Measurements from ENCODE around the gene PTPRG. TPM values are rescaled to one million over a fixed set of nuclear protein-coding genes. Genes with fewer than 3 reads are reported as not detected.

Gene PTPRG
- total and polyA plus RNA-seq, 2 experiments from 2014 or later: 11.5 to 39.6 TPM

GRCh38 chr3:62265528-62265927 is 704.2 kb downstream of the PTPRG start:
- Histone ChIP-seq H3K4me3 (no peak overlapping the region), H3K36me3 (ENCODE audit: low read depth) (no peaks in the 10 kb centered on the region; the same call in 1 of the 2 replicates), H3K9me2 (ENCODE audit: insufficient read depth) (no peaks in the 10 kb centered on the region), H3K4me1 (ENCODE audit: insufficient read depth) (no peaks in the 10 kb centered on the region), H3K9me3 (ENCODE audit: low read depth) (no peaks in the 10 kb centered on the region), H3K4me2 (ENCODE audit: unreplicated experiment) (no peak overlapping the region), H4K20me1 (ENCODE audit: insufficient read depth) (no peaks in the 10 kb centered on the region), H3K79me2 (ENCODE audit: insufficient read depth) (no peaks in the 10 kb centered on the region), H3K27ac (no peak overlapping the region), H3K27me3 (replicated peaks; ENCODE audit: insufficient read depth) (no peaks in the 10 kb centered on the region), H3F3A (ENCODE audit: insufficient read depth) (no peaks in the 10 kb centered on the region), H3K9ac (no peak overlapping the region), H2AFZ (no peak overlapping the region)
- in situ Hi-C loops (cut with MboI): no loop called here
- WGBS, 2 experiments (ENCODE audit: low coverage in 1 of 2, low lambda C conversion rate in 2 of 2, missing lambda C conversion rate in 2 of 2): 56 to 57% methylated on average over 1 of the region's 1 CpG
- TF ChIP-seq EZH2 (IDR thresholded peaks at IDR 0.05; ENCODE audit: insufficient read depth, poor library complexity, severe bottlenecking): no peak
- no peak for TF ChIP-seq EZH2phosphoT487 (IDR thresholded peaks at IDR 0.05; ENCODE audit: insufficient read depth, low read depth)
- DNase-seq: no peak

- Histone ChIP-seq H3K36me3 (ENCODE audit: low read depth) (no peaks in the 10 kb centered on the region; the same call in 1 of the 2 replicates), H4K20me1 (ENCODE audit: insufficient read depth) (no peaks in the 10 kb centered on the region), H3K27me3 (replicated peaks; ENCODE audit: insufficient read depth) (no peaks in the 10 kb centered on the region), H3K4me2 (ENCODE audit: unreplicated experiment) (no peak overlapping the region), H3K9ac (no peak overlapping the region), H3K4me3 (no peak overlapping the region), H3F3A (ENCODE audit: insufficient read depth) (no peaks in the 10 kb centered on the region), H3K9me2 (ENCODE audit: insufficient read depth) (no peaks in the 10 kb centered on the region), H2AFZ (no peak overlapping the region), H3K27ac (no peak overlapping the region), H3K4me1 (ENCODE audit: insufficient read depth) (no peaks in the 10 kb centered on the region), H3K9me3 (ENCODE audit: low read depth) (no peaks in the 10 kb centered on the region), H3K79me2 (ENCODE audit: insufficient read depth) (no peaks in the 10 kb centered on the region)
- TF ChIP-seq EZH2 (IDR thresholded peaks at IDR 0.05; ENCODE audit: insufficient read depth, poor library complexity, severe bottlenecking): no peak
- no peak for TF ChIP-seq EZH2phosphoT487 (IDR thresholded peaks at IDR 0.05; ENCODE audit: insufficient read depth, low read depth)
- in situ Hi-C loops (cut with MboI): no loop called here
- DNase-seq: no peak
Observed at GRCh38 chr3:62266668-62267283, 705.4 kb downstream of the PTPRG start.

GRCh38 chr3:62276658-62277180 is 715.3 kb downstream of the PTPRG start:
- Histone ChIP-seq H3K9ac (no peak overlapping the region), H3K4me3 (no peak overlapping the region), H3K27me3 (replicated peaks; ENCODE audit: insufficient read depth) (no peaks in the 10 kb centered on the region), H3K4me1 (ENCODE audit: insufficient read depth) (no peaks in the 10 kb centered on the region), H2AFZ (no peak overlapping the region), H3K36me3 (ENCODE audit: low read depth) (0 out of 2 replicates have a peak, but pooled peaks cover 4% of the 10 kb centered on the region), H3F3A (ENCODE audit: insufficient read depth) (no peaks in the 10 kb centered on the region), H3K27ac (no peak overlapping the region), H3K79me2 (ENCODE audit: insufficient read depth) (no peaks in the 10 kb centered on the region), H4K20me1 (ENCODE audit: insufficient read depth) (no peaks in the 10 kb centered on the region), H3K9me2 (ENCODE audit: insufficient read depth) (no peaks in the 10 kb centered on the region), H3K4me2 (ENCODE audit: unreplicated experiment) (no peak overlapping the region), H3K9me3 (ENCODE audit: low read depth) (no peaks in the 10 kb centered on the region)
- 61 to 66% methylated on average over 2 of the region's 2 CpGs for WGBS, 2 experiments (ENCODE audit: low coverage in 1 of 2, low lambda C conversion rate in 2 of 2, missing lambda C conversion rate in 2 of 2)
- no peak for DNase-seq
- in situ Hi-C loops (cut with MboI): no loop called here
- no peak for TF ChIP-seq EZH2 (IDR thresholded peaks at IDR 0.05; ENCODE audit: insufficient read depth, poor library complexity, severe bottlenecking)
- no peak for TF ChIP-seq EZH2phosphoT487 (IDR thresholded peaks at IDR 0.05; ENCODE audit: insufficient read depth, low read depth)

- no peaks in the 10 kb centered on the region for H3K4me1 ChIP-seq (ENCODE audit: insufficient read depth)
- no peak for DNase-seq
- H2AFZ ChIP-seq: no peak overlapping the region
- H3K27ac ChIP-seq: no peak overlapping the region
- no peaks in the 10 kb centered on the region for H3F3A ChIP-seq (ENCODE audit: insufficient read depth)
- H3K27me3 ChIP-seq (replicated peaks; ENCODE audit: insufficient read depth): no peaks in the 10 kb centered on the region
- H3K9me2 ChIP-seq (ENCODE audit: insufficient read depth): no peaks in the 10 kb centered on the region
- H4K20me1 ChIP-seq (ENCODE audit: insufficient read depth): no peaks in the 10 kb centered on the region
- no peak for TF ChIP-seq EZH2phosphoT487 (IDR thresholded peaks at IDR 0.05; ENCODE audit: insufficient read depth, low read depth)
- TF ChIP-seq EZH2 (IDR thresholded peaks at IDR 0.05; ENCODE audit: insufficient read depth, poor library complexity, severe bottlenecking): no peak
- H3K4me2 ChIP-seq (ENCODE audit: unreplicated experiment): no peak overlapping the region
- H3K9me3 ChIP-seq (ENCODE audit: low read depth): no peaks in the 10 kb centered on the region
- 76 to 79% methylated on average over 3 of the region's 3 CpGs for WGBS, 2 experiments (ENCODE audit: low coverage in 1 of 2, low lambda C conversion rate in 2 of 2, missing lambda C conversion rate in 2 of 2)
- H3K79me2 ChIP-seq (ENCODE audit: insufficient read depth): no peaks in the 10 kb centered on the region
- 0 out of 2 replicates have a peak, but pooled peaks cover 1% of the 10 kb centered on the region for H3K36me3 ChIP-seq (ENCODE audit: low read depth)
- no peak overlapping the region for H3K9ac ChIP-seq
- H3K4me3 ChIP-seq: no peak overlapping the region
- in situ Hi-C loops (cut with MboI): no loop called here
Observed at GRCh38 chr3:62277450-62277849, 716.1 kb downstream of the PTPRG start.

All from GM23248 (cell line).